Activated CD4-positive, alpha-beta T cell treated with anti-CD3 and anti-CD28 coated beads for 48 hours (primary cell): Measurements from ENCODE around the gene ARNT2.

ENCODE experiments used
- DNase-seq: peaks from one replicate; pipeline ENCODE4 v3.0.0-alpha.2; 2020

The ARNT2 gene

GRCh38 chr15:80605591-80606150, 201.5 kb downstream of the ARNT2 start:
- no peak for DNase-seq

DNA sequence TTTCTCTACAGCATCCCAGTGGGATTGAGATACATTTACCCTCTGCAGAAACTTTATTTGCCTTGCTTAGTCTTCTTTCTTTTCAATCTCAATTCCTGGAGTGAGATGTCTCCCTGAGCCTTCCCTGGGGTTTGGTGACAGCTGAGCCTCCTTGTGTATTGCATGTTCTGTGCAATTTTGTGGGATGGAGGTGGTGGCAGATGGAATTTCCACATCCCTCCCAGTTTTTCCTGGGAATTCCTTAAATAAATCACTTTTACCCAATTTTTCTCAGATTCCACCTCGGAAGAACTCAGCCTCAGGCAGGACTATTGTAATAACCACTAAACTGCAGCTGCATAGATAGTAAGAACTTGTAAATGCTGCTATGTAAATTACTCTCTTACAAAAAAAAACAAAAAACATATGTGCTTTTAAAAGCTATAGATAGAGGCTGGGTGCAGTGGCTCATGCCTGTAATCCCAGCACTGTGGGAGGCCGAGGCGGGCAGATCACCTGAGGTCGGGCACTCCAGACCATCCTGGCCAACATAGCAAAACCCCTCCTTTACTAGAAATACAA, 202.4 kb downstream of the ARNT2 start:
- no peak for DNase-seq

DNA sequence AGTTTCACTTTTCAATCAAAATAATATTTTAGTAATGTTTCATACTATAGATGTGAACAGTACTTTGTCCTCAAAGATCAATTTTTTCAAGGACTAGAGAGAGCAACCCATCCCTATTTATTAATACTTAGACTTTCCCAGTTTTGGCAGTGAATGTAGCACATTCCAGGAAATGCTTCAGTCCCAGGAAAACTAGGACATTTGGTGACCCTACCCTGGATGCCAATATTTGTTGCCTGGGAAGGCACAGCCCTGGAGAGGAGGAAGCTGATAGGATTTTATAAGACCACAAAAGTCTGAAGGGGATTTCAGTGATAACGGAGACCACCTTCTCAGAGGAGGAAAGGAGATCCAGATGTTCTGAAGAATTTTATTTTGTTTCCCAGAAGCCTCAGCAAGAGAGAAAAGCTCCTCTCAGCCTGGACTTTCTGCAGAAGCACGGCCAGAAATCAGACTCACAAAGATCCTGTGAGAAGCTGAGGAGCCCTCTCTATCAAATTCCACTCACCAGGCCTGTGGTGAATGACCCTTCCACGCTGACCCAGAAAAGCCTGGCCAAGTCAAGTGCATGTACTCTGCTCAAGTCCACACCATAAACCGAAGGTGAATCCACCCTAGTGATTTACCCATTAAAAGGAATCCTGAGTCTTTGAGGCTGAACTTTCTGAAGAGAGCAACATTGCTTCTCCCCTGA, 203.3 kb downstream of the ARNT2 start:
- DNase-seq, result no peak

DNA sequence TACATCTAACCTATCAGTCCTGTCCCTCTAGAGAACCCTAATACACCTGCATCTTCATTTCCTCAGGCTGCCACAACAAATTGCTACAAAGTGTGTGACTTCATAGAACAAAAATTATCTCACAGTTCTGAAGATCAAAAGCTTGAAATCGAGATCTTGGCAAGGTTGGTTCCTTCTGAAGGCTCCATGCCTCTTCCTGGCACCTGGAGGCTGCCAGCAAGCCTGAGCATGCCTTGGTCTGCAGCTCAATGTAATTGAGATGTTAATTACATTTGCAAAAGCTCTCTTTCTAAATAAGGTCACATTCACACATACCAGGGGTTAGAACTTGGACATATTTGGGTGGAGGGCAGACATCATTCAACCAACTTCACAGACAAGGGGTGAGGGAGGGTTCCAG, 204.5 kb downstream of the ARNT2 start:
- no peak for DNase-seq

DNA sequence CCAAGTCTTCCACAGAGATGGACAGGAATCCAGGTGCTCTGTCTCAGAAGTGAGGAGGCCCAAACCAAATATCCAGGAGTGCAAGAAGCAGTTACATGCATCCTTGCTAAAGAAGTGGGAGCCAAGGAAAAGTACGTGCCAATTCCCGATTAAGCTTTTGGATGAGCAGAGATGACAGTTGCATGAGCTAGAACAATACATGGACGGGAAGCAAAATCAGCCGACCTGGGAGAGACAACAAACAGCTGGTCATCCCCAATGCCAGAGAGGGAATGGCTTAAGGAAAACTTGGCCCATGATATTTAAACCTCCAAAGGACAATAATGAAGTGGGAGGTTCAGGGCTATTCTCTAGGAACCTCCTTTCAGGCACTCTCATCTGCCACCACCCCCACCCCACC, 204.9 kb downstream of the ARNT2 start:
- DNase-seq, result no peak

- no peak for DNase-seq
These were observed 205.3 kb downstream of the ARNT2 start for GRCh38 chr15:80609512-80609946.

DNA sequence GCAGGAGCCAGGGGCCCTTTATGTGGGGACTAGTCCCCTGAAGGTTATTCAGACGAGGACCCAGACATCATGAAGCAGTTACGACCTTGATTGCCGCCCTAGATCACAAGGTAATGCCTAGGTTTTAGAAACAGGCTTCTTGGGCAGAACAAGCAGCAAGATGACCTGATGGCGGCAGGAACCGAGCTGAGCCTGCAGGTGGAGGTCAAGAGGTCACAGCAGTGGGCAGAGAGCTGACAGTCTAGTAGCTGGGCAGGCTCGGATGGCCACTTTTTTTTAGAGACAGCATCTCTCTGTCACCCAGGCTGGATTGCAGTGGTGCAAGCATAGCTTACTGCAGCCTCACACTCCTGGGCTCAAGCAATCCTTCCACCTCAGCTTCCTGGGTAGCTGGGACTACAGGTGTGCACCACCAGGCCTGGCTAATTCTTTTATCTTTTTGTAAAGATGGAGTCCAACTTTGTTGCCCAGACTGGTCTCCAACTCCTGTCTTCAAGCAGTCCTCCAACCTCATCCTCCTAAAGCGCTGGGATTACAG, 207.4 kb downstream of the ARNT2 start:
- DNase-seq, result no peak

- DNase-seq, result no peak
These were observed 208.1 kb downstream of the ARNT2 start for GRCh38 chr15:80612118-80612823.

DNA sequence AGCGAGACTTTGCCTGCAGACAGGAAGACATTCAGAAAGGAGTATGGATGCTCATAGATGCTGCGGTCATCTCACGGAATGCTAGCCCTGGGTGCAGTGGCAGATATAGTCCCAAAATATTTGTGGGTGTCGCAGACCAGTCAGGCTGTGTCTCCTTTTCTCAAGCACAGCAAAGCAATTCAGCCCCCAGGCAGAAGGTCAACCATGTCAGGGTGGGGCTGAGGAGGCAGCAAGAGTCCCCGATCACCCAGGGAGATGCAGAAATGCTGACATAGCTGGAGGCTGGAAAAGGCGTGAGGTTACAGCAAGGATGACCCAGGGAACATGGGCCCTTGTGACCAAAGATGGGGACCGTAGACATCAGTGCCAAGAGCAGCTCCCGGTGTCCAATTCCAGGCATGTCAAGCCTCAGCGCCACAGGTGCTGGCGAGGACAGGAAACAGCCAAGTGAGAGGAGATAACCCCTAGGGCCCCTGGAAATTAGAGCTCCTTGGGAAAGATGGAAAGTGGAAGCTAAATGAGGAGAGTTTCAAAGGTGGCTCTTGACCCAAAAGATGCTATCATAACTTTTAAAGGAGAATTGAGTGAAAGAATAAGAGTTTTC, 209.7 kb downstream of the ARNT2 start:
- no peak for DNase-seq

DNA sequence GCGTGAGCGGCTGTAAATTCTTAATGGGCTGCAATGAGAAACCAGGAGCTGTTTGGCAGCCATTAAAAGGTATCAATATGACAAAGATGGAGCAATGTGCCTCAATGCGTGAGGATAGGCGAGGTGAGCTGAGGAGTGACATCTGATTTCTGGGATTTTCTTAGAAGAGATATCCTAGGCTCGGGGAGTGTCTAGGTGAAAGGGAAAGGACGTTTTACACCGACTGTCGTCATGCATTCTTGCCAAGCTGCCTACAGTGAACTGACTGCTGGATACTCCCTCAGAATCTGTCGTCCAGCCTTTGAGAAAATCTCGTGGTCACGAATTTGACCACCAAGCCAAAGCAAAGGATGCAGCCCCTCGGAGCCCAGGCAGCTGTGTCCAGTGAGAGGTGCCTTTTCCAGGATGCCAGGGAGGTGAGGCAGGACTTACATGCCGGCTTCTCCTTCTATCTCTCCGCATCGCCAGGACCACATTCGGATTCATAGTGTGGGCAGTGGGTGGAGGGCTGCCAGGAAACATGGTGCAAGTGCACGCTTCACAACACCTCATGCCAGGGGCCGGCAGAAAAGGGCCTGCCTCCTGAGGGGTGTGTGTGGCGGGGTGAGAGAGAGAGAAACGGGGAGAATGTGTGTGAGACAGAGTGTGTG, 210.7 kb downstream of the ARNT2 start:
- DNase-seq, result no peak

DNA sequence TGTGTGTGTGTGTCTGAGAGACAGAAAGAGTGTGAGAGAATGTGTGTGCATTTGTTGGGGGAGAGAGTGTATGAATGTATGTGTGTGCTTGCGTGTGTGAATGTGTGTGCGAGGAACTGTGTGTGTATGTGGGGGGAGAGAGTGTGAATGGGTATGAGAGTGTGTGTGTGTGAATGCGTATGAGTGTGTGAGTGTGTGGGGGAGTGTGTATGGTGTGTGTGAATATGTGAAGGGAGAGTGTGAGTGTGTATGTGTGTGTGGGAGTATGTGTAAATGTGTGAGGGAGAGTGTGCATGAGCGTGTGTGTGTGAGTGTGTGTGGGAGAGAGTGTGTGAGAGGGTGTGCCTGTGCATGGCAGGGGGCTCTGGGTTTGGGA, 211.2 kb downstream of the ARNT2 start:
- no peak for DNase-seq

DNA sequence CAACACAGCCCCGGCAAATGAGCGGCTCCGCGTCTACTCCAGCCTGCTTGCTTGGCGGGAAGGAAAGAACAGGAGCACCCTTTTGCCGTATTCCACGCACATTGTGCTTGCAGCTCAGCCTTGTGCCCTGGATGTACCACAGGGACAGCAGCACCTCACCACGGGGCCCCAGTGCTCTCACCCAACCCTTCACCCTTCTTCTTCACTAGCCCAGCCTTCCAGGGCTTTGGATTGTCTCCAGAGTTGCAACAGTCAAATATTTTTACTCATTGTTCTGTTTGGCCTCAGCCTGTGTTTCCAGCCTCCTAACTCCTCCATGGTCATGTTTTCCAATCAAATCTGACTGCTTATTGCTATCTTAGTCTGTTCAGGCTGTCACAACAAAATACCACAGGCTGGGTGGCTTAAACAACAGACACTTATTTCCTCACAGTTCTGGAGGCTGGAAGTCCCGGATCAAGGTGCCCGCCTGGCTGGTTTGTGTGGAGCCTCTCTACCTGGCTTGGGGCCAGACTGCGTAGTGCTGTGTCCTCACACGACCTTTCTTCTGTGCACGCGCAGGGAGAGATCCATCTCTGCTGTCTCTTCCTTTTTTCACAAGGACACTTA, 211.7 kb downstream of the ARNT2 start:
- DNase-seq, result no peak

DNA sequence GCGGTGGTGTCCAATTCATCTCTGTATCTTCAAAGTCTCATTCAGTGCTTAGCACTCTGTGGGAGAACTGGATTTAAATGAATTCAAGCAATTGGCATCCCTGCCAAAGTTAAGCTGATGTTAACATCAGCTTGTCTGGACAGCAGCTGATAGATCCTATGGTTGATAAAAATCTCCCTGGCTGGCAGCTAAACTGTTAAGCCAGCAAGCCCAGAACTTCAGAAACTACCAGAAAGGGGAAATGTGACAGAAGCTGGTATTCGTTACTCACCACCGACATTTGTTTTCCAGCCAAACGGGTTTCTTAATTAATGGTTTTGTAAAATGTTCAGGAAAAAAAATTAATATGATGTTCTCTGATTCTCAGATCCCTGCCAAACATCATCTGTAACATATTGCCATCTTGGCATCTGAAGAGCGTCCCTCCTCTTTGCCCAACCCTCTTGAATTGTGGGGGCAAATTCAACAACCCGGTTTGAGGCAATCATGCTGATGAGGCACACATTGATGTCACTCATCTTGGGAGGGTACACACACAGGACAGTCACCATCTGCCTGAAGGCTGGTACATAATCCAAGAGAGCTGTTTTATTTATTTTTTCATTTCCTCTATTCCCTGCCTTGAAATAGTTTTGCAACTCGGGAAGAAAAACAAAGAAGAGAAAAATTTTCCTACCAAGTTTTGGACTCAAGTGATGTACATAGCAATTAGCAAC, 214.7 kb downstream of the ARNT2 start:
- no peak for DNase-seq

- no peak for DNase-seq
These were observed 215.5 kb downstream of the ARNT2 start for GRCh38 chr15:80619680-80620079.

DNA sequence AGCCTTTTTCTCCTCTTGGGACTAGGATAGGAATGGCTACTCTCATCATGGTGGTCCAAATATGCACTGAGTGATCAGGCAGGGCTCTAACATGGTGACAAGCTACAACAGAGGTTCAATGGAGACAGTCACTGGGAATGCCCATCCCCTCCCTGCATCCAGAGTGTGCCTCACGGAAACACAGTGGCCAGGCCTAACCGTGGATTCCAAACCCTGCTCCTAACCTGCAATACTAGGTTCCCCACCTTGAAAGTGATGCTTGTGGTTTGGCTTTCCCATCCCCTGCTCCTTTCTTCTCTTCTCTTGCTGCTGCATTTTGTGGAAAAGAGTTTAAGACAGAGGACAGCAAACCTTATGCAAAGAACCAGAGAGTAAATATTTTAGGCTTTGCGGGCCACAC, 216.0 kb downstream of the ARNT2 start:
- no peak for DNase-seq

DNA sequence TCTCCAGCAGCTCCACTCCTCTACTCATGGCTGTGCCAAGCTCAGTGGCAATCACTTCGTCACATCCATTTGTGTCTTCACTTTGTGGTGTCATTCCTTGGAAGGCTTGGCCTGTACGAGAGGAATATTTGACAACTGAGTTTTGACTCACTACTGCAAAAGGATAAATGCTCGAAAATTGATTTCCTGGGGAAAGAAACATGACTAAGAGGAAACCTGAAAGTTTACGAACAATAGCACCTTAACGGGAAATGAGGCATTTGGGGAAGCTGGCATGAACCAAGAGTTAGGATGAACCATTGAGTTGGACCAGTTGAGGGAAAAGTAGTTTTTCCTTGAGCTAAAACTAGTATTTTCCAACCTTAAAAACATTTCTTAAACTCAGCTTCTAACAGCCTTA, 216.7 kb downstream of the ARNT2 start:
- DNase-seq, result no peak

DNA sequence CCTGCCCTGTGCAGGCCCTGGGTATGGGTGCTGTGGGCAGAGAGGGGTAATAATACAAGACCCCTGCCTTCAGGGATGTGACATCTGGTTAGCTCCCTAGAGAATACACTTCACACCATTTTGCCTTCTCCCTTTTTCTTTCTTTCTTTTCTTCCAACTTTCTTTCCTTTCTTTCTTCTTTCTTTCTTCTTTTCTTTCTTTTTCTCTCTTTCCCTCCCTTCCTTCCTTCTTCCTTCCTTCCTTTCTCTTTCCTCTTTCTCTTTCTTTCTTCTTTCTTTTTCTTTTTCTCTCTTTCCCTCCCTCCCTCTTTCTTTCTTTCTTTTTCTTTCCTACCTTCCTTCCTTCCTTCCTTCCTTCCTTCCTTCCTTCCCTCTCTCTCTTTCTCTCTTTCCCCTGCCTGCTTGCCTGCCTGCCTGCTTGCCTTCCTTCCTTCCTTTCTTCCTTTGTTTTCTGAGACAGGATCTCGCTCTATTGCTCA, 222.5 kb downstream of the ARNT2 start:
- DNase-seq, result no peak

GRCh38 chr15:80629355-80629754, 225.2 kb downstream of the ARNT2 start:
- DNase-seq, result no peak

GRCh38 chr15:80630981-80631380, 226.8 kb downstream of the ARNT2 start:
- no peak for DNase-seq

- DNase-seq, result no peak
These were observed 229.0 kb downstream of the ARNT2 start for GRCh38 chr15:80633221-80633620.

GRCh38 chr15:80635953-80636352, 231.8 kb downstream of the ARNT2 start:
- no peak for DNase-seq

GRCh38 chr15:80636675-80637074, 232.5 kb downstream of the ARNT2 start:
- no peak for DNase-seq
